Measurements from ENCODE around the gene ZGLP1.
"Not testable (repeated sequence)": the region's sequence is repeated elsewhere in the genome, so short reads cannot be mapped to it uniquely, and the experiment has no call there.

ZGLP1 gene

GRCh38 chr19:10309423-10309822 is at the start of gene ZGLP1:
TSS of gene ZGLP1 (minus strand) at chr19:10309815.
- no peaks in the 10 kb centered on the region for H3K27me3 ChIP-seq (ENCODE audit: control insufficient read depth, insufficient read depth, low read length)
- peaks cover 28% of the 10 kb centered on the region for H3K36me3 ChIP-seq (ENCODE audit: control insufficient read depth, insufficient read depth, low read length)
- H3K4me3 ChIP-seq (ENCODE audit: low read depth, low read length) = no peak within 1 kb of the TSS
- H3K9ac ChIP-seq (ENCODE audit: low read length) = no peak within 1 kb of the TSS
- H3K4me1 ChIP-seq (ENCODE audit: control insufficient read depth, insufficient read depth, low read length) = no peaks in the 10 kb centered on the region
- no peak within 1 kb of the TSS for H3K27ac ChIP-seq (ENCODE audit: low read depth, low read length)
- no peaks in the 10 kb centered on the region for H3K9me3 ChIP-seq (ENCODE audit: control insufficient read depth, insufficient read depth, low read depth, low read length)

DNA sequence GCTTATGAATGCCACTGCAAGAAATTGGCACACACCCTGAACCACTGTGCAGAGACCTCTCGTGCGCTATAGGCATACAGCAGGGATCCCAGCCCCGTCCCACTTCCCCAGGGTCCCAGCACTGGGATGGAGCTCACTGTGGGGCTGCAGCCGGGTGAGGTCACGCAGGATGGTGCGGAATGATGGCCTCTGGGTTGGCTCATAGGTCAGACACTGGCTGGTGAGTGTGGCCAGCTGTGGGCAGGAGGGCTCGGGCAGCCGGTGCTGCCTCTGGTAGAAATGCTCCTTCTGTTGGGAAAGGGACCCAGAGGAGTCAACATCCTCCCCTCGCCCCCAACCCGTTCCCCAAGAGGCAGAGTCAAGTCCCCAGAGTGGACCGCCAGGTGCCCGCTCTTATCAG is 46.8 kb upstream of the ZGLP1 start:
- peaks cover 21% of the 10 kb centered on the region for H3K36me3 ChIP-seq (ENCODE audit: control insufficient read depth, insufficient read depth, low read length)
- peaks cover 3% of the 10 kb centered on the region for H3K4me1 ChIP-seq (ENCODE audit: control insufficient read depth, insufficient read depth, low read length)
- H3K27ac ChIP-seq (ENCODE audit: low read depth, low read length) = no peak overlapping the region
- no peak overlapping the region for H3K4me3 ChIP-seq (ENCODE audit: low read depth, low read length)
- no peak overlapping the region for H3K9ac ChIP-seq (ENCODE audit: low read length)
- H3K27me3 ChIP-seq (ENCODE audit: control insufficient read depth, insufficient read depth, low read length) = no peaks in the 10 kb centered on the region
- no peaks in the 10 kb centered on the region for H3K9me3 ChIP-seq (ENCODE audit: control insufficient read depth, insufficient read depth, low read depth, low read length)

DNA sequence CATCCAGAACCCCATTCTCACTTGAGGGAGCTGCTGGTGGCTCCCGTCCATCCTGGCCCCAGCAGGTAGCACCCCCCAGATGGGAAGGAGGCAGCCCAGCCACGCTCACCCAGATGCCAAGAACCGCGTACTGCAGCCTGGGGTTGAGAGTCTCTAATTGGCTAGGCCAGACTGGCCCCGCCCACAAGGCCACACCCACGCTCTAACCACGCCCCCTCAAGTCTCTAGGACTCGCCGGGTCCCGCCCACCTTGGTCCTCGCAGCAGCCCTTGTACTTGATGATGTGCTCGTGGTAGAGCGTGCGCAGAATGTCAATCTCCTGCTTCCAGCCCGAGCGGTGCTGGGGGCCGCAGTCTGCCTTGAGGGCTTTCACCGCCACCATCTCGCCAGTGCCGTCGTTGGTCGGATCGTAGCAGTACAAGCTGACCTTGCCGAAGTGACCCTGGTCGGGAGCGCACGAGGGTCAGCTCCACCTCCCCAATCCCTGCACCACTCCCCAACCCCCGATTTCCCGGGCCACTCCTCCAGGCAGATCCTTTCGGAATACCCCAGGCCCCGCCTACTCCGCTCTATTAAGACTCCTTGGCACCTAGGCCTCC is 44.3 kb upstream of the ZGLP1 start:
- H3K9me3 ChIP-seq (ENCODE audit: control insufficient read depth, insufficient read depth, low read depth, low read length) = no peaks in the 10 kb centered on the region
- no peaks in the 10 kb centered on the region for H3K27me3 ChIP-seq (ENCODE audit: control insufficient read depth, insufficient read depth, low read length)
- peak overlapping the region; percentile 65 for H3K4me3 ChIP-seq (ENCODE audit: low read depth, low read length)
- peaks cover 3% of the 10 kb centered on the region for H3K4me1 ChIP-seq (ENCODE audit: control insufficient read depth, insufficient read depth, low read length)
- no peak overlapping the region for H3K9ac ChIP-seq (ENCODE audit: low read length)
- H3K27ac ChIP-seq (ENCODE audit: low read depth, low read length) = no peak overlapping the region
- peaks cover 21% of the 10 kb centered on the region for H3K36me3 ChIP-seq (ENCODE audit: control insufficient read depth, insufficient read depth, low read length)

- H3K27me3 ChIP-seq (ENCODE audit: control insufficient read depth, insufficient read depth, low read length) = no peaks in the 10 kb centered on the region
- peak overlapping the region; percentile 58 for H3K27ac ChIP-seq (ENCODE audit: low read depth, low read length)
- H3K36me3 ChIP-seq (ENCODE audit: control insufficient read depth, insufficient read depth, low read length) = peaks cover 17% of the 10 kb centered on the region
- peak overlapping the region; percentile 65 for H3K4me3 ChIP-seq (ENCODE audit: low read depth, low read length)
- no peaks in the 10 kb centered on the region for H3K9me3 ChIP-seq (ENCODE audit: control insufficient read depth, insufficient read depth, low read depth, low read length)
- H3K9ac ChIP-seq (ENCODE audit: low read length) = peak overlapping the region; percentile 68
- H3K4me1 ChIP-seq (ENCODE audit: control insufficient read depth, insufficient read depth, low read length) = peaks cover 3% of the 10 kb centered on the region
These were observed 43.4 kb upstream of the ZGLP1 start for GRCh38 chr19:10352764-10353671.

- Histone ChIP-seq H3K27me3 (ENCODE audit: control insufficient read depth, insufficient read depth, low read length) (no peaks in the 10 kb centered on the region), H3K36me3 (ENCODE audit: control insufficient read depth, insufficient read depth, low read length) (peaks cover 10% of the 10 kb centered on the region), H3K27ac (ENCODE audit: low read depth, low read length) (no peak overlapping the region), H3K4me1 (ENCODE audit: control insufficient read depth, insufficient read depth, low read length) (no peaks in the 10 kb centered on the region), H3K4me3 (ENCODE audit: low read depth, low read length) (no peak overlapping the region), H3K9ac (ENCODE audit: low read length) (no peak overlapping the region), H3K9me3 (ENCODE audit: control insufficient read depth, insufficient read depth, low read depth, low read length) (no peaks in the 10 kb centered on the region)
These were observed 36.9 kb upstream of the ZGLP1 start for GRCh38 chr19:10346509-10346908.

DNA sequence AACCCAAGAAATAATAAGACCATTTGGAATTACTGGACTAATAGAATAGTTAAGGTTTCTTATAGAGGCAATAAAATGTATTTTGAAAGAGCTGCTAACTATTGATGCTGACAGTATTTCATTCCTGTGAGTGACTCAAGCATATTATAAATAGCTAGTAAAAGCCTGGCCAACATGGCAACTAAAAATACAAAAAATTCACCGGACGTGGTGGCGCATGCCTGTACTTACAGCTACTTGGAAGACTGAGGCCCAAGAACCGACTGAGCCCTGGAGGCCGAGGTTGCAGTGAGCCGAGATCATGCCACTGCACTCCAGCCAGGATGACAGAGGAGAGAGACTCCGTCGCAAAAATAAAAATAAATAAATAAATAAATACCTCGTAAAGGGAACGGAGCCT is 35.2 kb upstream of the ZGLP1 start:
- Histone ChIP-seq H3K9ac (ENCODE audit: low read length) (no peak overlapping the region), H3K9me3 (ENCODE audit: control insufficient read depth, insufficient read depth, low read depth, low read length) (no peaks in the 10 kb centered on the region), H3K36me3 (ENCODE audit: control insufficient read depth, insufficient read depth, low read length) (0 out of 2 replicates have a peak, but pooled peaks cover under 1% of the 10 kb centered on the region), H3K27ac (ENCODE audit: low read depth, low read length) (no peak overlapping the region), H3K4me1 (ENCODE audit: control insufficient read depth, insufficient read depth, low read length) (peaks cover 4% of the 10 kb centered on the region; the same call in 1 of the 2 replicates), H3K4me3 (ENCODE audit: low read depth, low read length) (no peak overlapping the region), H3K27me3 (ENCODE audit: control insufficient read depth, insufficient read depth, low read length) (no peaks in the 10 kb centered on the region)

DNA sequence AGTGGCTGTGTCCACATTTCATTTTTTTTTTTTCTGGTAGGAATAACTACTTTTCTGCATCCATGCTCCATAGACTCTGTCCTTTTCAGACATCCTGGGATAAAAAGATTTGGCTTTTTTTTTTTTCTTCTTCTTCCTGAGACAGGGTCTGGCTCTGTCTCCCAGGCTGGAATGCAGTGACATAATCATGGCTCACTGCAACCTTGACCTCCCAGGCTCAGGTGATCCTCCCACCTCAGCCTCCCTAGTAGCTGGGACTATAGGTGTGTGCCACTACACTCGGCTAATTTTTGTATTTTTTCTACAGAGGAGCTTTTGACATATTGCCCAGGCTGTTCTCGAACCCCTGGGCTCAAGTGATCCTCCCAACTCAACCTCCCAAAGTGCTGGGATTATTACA is 33.9 kb upstream of the ZGLP1 start:
- Histone ChIP-seq H3K4me3 (ENCODE audit: low read depth, low read length) (no peak overlapping the region), H3K9ac (ENCODE audit: low read length) (no peak overlapping the region), H3K27ac (ENCODE audit: low read depth, low read length) (no peak overlapping the region), H3K36me3 (ENCODE audit: control insufficient read depth, insufficient read depth, low read length) (no peaks in the 10 kb centered on the region), H3K4me1 (ENCODE audit: control insufficient read depth, insufficient read depth, low read length) (peaks cover 15% of the 10 kb centered on the region), H3K27me3 (ENCODE audit: control insufficient read depth, insufficient read depth, low read length) (no peaks in the 10 kb centered on the region), H3K9me3 (ENCODE audit: control insufficient read depth, insufficient read depth, low read depth, low read length) (no peaks in the 10 kb centered on the region)

DNA sequence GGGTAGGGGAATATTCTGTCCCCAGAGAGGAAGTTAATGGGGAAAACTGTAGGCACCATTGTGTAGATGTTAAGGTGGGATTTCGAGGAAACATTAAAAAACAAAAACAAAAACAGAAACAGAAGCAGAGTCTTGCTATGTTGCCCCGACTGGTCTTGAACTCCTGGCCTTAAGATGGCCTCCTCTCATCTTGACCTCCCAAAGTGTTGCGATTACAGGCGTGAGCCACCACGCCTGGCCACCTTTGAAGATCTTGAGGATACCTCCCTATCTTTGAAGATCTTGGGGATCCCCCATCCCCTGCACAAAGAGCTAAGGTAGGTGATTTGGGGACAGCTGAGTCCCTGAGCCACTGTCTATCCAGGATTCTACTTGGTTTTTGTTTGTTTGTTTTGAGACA is 30.4 kb upstream of the ZGLP1 start:
- H3K4me3 ChIP-seq (ENCODE audit: low read depth, low read length) = no peak overlapping the region
- no peak overlapping the region for H3K27ac ChIP-seq (ENCODE audit: low read depth, low read length)
- peaks cover 25% of the 10 kb centered on the region for H3K4me1 ChIP-seq (ENCODE audit: control insufficient read depth, insufficient read depth, low read length)
- no peak overlapping the region for H3K9ac ChIP-seq (ENCODE audit: low read length)
- no peaks in the 10 kb centered on the region for H3K36me3 ChIP-seq (ENCODE audit: control insufficient read depth, insufficient read depth, low read length)
- no peaks in the 10 kb centered on the region for H3K9me3 ChIP-seq (ENCODE audit: control insufficient read depth, insufficient read depth, low read depth, low read length)
- no peaks in the 10 kb centered on the region for H3K27me3 ChIP-seq (ENCODE audit: control insufficient read depth, insufficient read depth, low read length)

- Histone ChIP-seq H3K27ac (ENCODE audit: low read depth, low read length) (peak within 1 kb of the TSS; percentile 48; the same call in 1 of the 2 replicates), H3K4me3 (ENCODE audit: low read depth, low read length) (no peak within 1 kb of the TSS)
These were observed 29.9 kb upstream of the ZGLP1 start, which contains the start of gene ICAM3 for GRCh38 chr19:10339380-10339960. TSS of gene ICAM3 (minus strand) at chr19:10339624. CDS start at chr19:10339614, 10 bp downstream.

DNA sequence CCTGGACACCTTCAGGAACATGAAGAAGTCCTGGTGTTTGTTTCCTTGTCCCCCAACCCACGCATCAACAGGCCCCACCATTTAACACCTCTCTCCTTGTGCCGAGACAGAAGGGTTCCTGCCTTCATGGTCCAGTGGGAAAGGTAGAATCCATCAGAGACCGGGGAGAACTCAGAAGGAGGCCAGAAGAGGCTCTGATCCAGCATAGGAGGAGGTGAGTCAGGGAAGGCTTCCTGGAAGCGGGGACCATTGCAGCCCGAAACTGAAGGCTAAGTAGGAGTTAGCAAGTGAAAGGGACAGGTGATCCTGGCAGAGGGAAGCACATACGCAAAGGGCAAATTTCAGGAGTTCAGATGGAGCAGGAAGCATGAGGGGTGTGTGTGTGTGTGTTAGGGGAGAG is 29.3 kb upstream of the ZGLP1 start:
- no peak overlapping the region for H3K9ac ChIP-seq (ENCODE audit: low read length)
- no peak overlapping the region for H3K4me3 ChIP-seq (ENCODE audit: low read depth, low read length)

More at GRCh38 chr19:10339380-10339960, 29.9 kb upstream of the ZGLP1 start, which contains the start of gene ICAM3:
- H3K9ac ChIP-seq (ENCODE audit: low read length) = no peak within 1 kb of the TSS
- no peaks in the 10 kb centered on the region for H3K9me3 ChIP-seq (ENCODE audit: control insufficient read depth, insufficient read depth, low read depth, low read length)
- peaks cover 25% of the 10 kb centered on the region for H3K4me1 ChIP-seq (ENCODE audit: control insufficient read depth, insufficient read depth, low read length)
- no peaks in the 10 kb centered on the region for H3K27me3 ChIP-seq (ENCODE audit: control insufficient read depth, insufficient read depth, low read length)
- no peaks in the 10 kb centered on the region for H3K36me3 ChIP-seq (ENCODE audit: control insufficient read depth, insufficient read depth, low read length)

DNA sequence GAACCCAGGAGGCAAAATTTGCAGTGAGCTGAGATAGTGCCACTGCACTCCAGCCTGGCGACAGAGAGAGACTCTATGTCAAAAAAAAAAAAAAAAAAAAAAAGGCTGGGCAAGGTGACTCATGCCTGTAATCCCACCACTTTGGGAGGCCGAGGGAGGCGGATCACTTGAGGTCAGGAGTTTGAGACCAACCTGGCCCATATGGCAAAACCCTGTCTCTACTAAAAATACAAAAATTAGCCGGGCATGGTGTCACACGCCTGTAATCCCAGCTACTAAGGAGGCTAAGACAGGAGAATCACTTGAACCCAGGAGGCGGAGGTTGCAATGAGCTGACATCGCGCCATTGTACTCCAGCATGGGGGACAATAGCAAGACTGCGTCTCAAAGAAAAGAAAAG is 27.1 kb upstream of the ZGLP1 start:
- H3K27ac ChIP-seq (ENCODE audit: low read depth, low read length); H3K27me3 ChIP-seq (ENCODE audit: control insufficient read depth, insufficient read depth, low read length); H3K9me3 ChIP-seq (ENCODE audit: control insufficient read depth, insufficient read depth, low read depth, low read length); H3K4me3 ChIP-seq (ENCODE audit: low read depth, low read length); H3K36me3 ChIP-seq (ENCODE audit: control insufficient read depth, insufficient read depth, low read length); H3K9ac ChIP-seq (ENCODE audit: low read length): not testable (repeated sequence)
- H3K4me1 ChIP-seq (ENCODE audit: control insufficient read depth, insufficient read depth, low read length) = peaks cover 32% of the 10 kb centered on the region

More for the DNA sequence above, 29.3 kb upstream of the ZGLP1 start:
- H3K4me1 ChIP-seq (ENCODE audit: control insufficient read depth, insufficient read depth, low read length) = peaks cover 25% of the 10 kb centered on the region
- no peak overlapping the region for H3K27ac ChIP-seq (ENCODE audit: low read depth, low read length)
- H3K36me3 ChIP-seq (ENCODE audit: control insufficient read depth, insufficient read depth, low read length) = no peaks in the 10 kb centered on the region
- H3K27me3 ChIP-seq (ENCODE audit: control insufficient read depth, insufficient read depth, low read length) = no peaks in the 10 kb centered on the region
- H3K9me3 ChIP-seq (ENCODE audit: control insufficient read depth, insufficient read depth, low read depth, low read length) = no peaks in the 10 kb centered on the region

Data from HUES6 (cell line).